ENCODE measurements around the gene LIMK2. TPM values are rescaled to one million over a fixed set of nuclear protein-coding genes. Genes with fewer than 3 reads are reported as not detected.

LIMK2 gene
- total and polyA plus RNA-seq, 9 of the 15 experiments (the other 6 are each of a cell fraction or from before 2014, with no cell fraction given): 1.1 to 14.5 (median 8.5) TPM

DNA sequence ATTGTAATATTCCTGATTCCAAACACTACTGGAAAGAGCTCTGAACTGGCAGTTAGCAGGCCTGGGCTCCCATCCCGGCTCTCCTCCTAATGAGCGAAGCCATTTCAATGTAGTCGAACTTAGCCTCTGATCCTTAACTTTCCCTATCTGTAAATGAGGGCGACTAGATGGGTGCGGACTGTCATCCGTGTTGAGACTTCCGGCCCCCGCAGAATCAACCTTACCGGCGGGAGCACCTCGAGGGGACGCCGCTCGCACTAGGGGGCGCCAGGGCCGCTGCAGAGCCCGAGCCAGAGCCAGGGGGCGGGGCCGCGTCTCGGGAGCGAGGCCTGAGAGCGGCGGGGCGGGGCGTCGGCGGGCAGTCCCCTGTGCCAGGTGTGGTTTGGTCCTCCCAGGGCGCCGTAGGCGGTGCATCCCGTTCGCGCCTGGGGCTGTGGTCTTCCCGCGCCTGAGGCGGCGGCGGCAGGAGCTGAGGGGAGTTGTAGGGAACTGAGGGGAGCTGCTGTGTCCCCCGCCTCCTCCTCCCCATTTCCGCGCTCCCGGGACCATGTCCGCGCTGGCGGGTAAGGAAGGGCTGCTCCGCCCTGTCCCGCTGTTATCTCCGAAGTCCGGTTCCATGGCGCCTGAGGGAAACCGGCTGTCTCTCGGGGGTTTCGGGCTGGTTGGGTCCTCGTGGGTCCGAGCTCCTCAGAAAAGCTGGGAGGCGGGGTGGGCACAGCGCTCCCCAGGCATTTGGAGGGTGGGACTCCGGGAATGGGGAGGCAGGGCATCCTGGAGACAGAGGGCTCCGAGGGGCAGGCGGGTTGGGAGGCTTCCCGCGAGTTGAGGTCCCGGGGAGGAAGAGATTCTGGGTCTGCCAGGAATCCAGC lies at the start of gene LIMK2 (continued):
- TF ChIP-seq ZC3H11A (IDR thresholded peaks at IDR 0.05; ENCODE audit: low read depth, low read length) (no peak), SUPT5H (IDR thresholded peaks at IDR 0.05) (peak; percentile 67), ZNF212 (CRISPR knock-in tag; IDR thresholded peaks at IDR 0.05) (no peak), ZBTB1 (CRISPR knock-in tag; IDR thresholded peaks at IDR 0.05; ENCODE audit: borderline replicate concordance, low read depth) (no peak), SRSF3 (IDR thresholded peaks at IDR 0.05; ENCODE audit: insufficient read depth, low read length) (no peak), LCOR (CRISPR knock-in tag; IDR thresholded peaks at IDR 0.05) (no peak), POLR2B (IDR thresholded peaks at IDR 0.05; ENCODE audit: low read depth, partially characterized antibody) (no peak), TGIF2 (CRISPR knock-in tag; IDR thresholded peaks at IDR 0.05) (no peak), FOXM1 (IDR thresholded peaks at IDR 0.05; ENCODE audit: low read depth) (no peak), FOXM1 (CRISPR knock-in tag; IDR thresholded peaks at IDR 0.05; ENCODE audit: low read depth) (no peak), TOE1 (IDR thresholded peaks at IDR 0.05; ENCODE audit: borderline replicate concordance) (no peak), TOE1 (CRISPR knock-in tag; IDR thresholded peaks at IDR 0.05; ENCODE audit: borderline replicate concordance, low read depth) (no peak), MTF1 (CRISPR knock-in tag; IDR thresholded peaks at IDR 0.05; ENCODE audit: borderline replicate concordance) (no peak)
- TF ChIP-seq, protein P1, sequence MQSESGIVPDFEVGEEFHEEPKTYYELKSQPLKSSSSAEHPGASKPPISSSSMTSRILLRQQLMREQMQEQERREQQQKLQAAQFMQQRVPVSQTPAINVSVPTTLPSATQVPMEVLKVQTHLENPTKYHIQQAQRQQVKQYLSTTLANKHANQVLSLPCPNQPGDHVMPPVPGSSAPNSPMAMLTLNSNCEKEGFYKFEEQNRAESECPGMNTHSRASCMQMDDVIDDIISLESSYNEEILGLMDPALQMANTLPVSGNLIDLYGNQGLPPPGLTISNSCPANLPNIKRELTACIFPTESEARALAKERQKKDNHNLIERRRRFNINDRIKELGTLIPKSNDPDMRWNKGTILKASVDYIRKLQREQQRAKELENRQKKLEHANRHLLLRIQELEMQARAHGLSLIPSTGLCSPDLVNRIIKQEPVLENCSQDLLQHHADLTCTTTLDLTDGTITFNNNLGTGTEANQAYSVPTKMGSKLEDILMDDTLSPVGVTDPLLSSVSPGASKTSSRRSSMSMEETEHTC (IDR thresholded peaks at IDR 0.05): no peak
- TF ChIP-seq, protein P2, sequence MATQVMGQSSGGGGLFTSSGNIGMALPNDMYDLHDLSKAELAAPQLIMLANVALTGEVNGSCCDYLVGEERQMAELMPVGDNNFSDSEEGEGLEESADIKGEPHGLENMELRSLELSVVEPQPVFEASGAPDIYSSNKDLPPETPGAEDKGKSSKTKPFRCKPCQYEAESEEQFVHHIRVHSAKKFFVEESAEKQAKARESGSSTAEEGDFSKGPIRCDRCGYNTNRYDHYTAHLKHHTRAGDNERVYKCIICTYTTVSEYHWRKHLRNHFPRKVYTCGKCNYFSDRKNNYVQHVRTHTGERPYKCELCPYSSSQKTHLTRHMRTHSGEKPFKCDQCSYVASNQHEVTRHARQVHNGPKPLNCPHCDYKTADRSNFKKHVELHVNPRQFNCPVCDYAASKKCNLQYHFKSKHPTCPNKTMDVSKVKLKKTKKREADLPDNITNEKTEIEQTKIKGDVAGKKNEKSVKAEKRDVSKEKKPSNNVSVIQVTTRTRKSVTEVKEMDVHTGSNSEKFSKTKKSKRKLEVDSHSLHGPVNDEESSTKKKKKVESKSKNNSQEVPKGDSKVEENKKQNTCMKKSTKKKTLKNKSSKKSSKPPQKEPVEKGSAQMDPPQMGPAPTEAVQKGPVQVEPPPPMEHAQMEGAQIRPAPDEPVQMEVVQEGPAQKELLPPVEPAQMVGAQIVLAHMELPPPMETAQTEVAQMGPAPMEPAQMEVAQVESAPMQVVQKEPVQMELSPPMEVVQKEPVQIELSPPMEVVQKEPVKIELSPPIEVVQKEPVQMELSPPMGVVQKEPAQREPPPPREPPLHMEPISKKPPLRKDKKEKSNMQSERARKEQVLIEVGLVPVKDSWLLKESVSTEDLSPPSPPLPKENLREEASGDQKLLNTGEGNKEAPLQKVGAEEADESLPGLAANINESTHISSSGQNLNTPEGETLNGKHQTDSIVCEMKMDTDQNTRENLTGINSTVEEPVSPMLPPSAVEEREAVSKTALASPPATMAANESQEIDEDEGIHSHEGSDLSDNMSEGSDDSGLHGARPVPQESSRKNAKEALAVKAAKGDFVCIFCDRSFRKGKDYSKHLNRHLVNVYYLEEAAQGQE (IDR thresholded peaks at IDR 0.05; ENCODE audit: borderline replicate concordance): peak; percentile 67; the same call in 1 of the 2 replicates
- TF ChIP-seq, protein P2 (CRISPR knock-in tag; IDR thresholded peaks at IDR 0.05; ENCODE audit: low read depth): 0 out of 2 replicates have a peak, but pooled peaks have one; percentile 22
- TF ChIP-seq, protein P3, sequence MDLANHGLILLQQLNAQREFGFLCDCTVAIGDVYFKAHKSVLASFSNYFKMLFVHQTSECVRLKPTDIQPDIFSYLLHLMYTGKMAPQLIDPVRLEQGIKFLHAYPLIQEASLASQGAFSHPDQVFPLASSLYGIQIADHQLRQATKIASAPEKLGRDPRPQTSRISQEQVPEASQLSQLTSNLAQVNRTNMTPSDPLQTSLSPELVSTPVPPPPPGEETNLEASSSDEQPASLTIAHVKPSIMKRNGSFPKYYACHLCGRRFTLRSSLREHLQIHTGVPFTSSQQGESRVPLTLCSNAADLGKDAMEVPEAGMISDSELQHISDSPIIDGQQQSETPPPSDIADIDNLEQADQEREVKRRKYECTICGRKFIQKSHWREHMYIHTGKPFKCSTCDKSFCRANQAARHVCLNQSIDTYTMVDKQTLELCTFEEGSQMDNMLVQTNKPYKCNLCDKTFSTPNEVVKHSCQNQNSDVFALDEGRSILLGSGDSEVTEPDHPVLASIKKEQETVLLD (IDR thresholded peaks at IDR 0.05): no peak

Measured in K562 (cell line).